HEK293 (cell line): ENCODE measurements around the gene FYB1.

Experiments
- CTCF ChIA-PET: fragments of 350-600 bp; formaldehyde crosslinking; extraction: SDS; loops from one replicate; lab custom pipeline; 2021; ENCODE audit warnings: antibody characterized with exemption; lab: Yijun Ruan, JAX
- POLR2A ChIA-PET: fragments of 300-600 bp; formaldehyde crosslinking; extraction: SDS; loops from one replicate; lab custom pipeline; 2020; ENCODE audit warnings: antibody characterized with exemption, inconsistent platforms; lab: Yijun Ruan, JAX
- H3K27ac ChIP-seq: fragments of 200-500 bp; sonication (Bioruptor generic); 2 replicates; pipeline ENCODE4 v1.5.1; 2014; ENCODE audit warnings: low read depth, low read length, control low read depth, inconsistent platforms; ENCODE audit errors: extremely low read depth
- H3K36me3 ChIP-seq, 2 experiments: fragments of 200-500 bp in 1 of 2; sonication (Bioruptor generic) in 1 of 2; 1 replicate in 1 of 2; 2 replicates in 1 of 2; pipeline ENCODE4 v1.5.1; 2014 to 2017; ENCODE audit warnings: inconsistent platforms in 2 of 2, low read length in 2 of 2; ENCODE audit not compliant: control insufficient read depth in 2 of 2, insufficient read depth in 1 of 2
- H3K4me1 ChIP-seq: fragments of 200-500 bp; sonication (Bioruptor generic); 2 replicates; pipeline ENCODE4 v1.5.1; 2014; ENCODE audit warnings: mild to moderate bottlenecking, low read length, inconsistent platforms; ENCODE audit not compliant: control insufficient read depth, insufficient read depth
- H3K4me3 ChIP-seq: 2 replicates; pipeline ENCODE4 v1.5.1; 2011; ENCODE audit warnings: low read depth, mild to moderate bottlenecking, control low read depth, low read length, moderate library complexity
- H3K9me3 ChIP-seq: fragments of 200-500 bp; sonication (Bioruptor generic); 2 replicates; pipeline ENCODE4 v1.5.1; 2014; ENCODE audit warnings: low read depth, low read length, inconsistent platforms; ENCODE audit not compliant: control insufficient read depth, insufficient read depth
- HIC1 ChIP-seq: fragments of 450-650 bp; formaldehyde crosslinking; IDR thresholded peaks from 2 replicates; pipeline ENCODE4 v1.5.1; 2016; ENCODE audit warnings: missing biosample characterization, missing genetic modification characterization
- HOXC10 ChIP-seq: sonication (generic); formaldehyde crosslinking; IDR thresholded peaks from 2 replicates; pipeline ENCODE4 v1.8.1; 2023; ENCODE audit warnings: mild to moderate bottlenecking, missing genetic modification reagents
- REST ChIP-seq: fragments of 450-650 bp; formaldehyde crosslinking; IDR thresholded peaks from 2 replicates; pipeline ENCODE4 v1.5.1; 2016; ENCODE audit warnings: missing biosample characterization, missing genetic modification characterization
- ZBTB11 ChIP-seq: fragments of 450-650 bp; formaldehyde crosslinking; conservative IDR thresholded peaks from 2 replicates; pipeline ENCODE4 v1.5.1; 2016; ENCODE audit warnings: low read depth, missing biosample characterization, missing genetic modification characterization
- ZEB2 ChIP-seq: fragments of 450-650 bp; formaldehyde crosslinking; IDR thresholded peaks from 2 replicates; pipeline ENCODE4 v1.5.1; 2016; ENCODE audit warnings: missing biosample characterization, missing genetic modification characterization
- ZNF121 ChIP-seq: fragments of 450-650 bp; formaldehyde crosslinking; IDR thresholded peaks from 2 replicates; pipeline ENCODE4 v1.5.1; 2016; ENCODE audit warnings: missing biosample characterization, missing genetic modification characterization
- ZNF146 ChIP-seq: fragments of 450-650 bp; formaldehyde crosslinking; IDR thresholded peaks from 2 replicates; pipeline ENCODE4 v1.5.1; 2016; ENCODE audit warnings: missing biosample characterization, missing genetic modification characterization
- ZNF174 ChIP-seq: fragments of 450-650 bp; formaldehyde crosslinking; IDR thresholded peaks from 2 replicates; pipeline ENCODE4 v1.5.0; 2017; ENCODE audit warnings: missing biosample characterization, mild to moderate bottlenecking, missing genetic modification characterization
- ZNF202 ChIP-seq: fragments of 450-650 bp; formaldehyde crosslinking; IDR thresholded peaks from 2 replicates; pipeline ENCODE4 v1.5.1; 2016; ENCODE audit warnings: missing biosample characterization, missing genetic modification characterization, borderline replicate concordance
- ZNF211 ChIP-seq: fragments of 450-650 bp; formaldehyde crosslinking; IDR thresholded peaks from 2 replicates; pipeline ENCODE4 v1.5.1; 2016; ENCODE audit warnings: low read depth, missing biosample characterization, missing genetic modification characterization
- ZNF354C ChIP-seq: fragments of 450-650 bp; formaldehyde crosslinking; IDR thresholded peaks from 2 replicates; pipeline ENCODE4 v1.5.1; 2016; ENCODE audit warnings: missing biosample characterization, missing genetic modification characterization, low read depth, borderline replicate concordance
- ZNF394 ChIP-seq: fragments of 450-650 bp; formaldehyde crosslinking; IDR thresholded peaks from 2 replicates; pipeline ENCODE4 v1.5.1; 2016; ENCODE audit warnings: missing biosample characterization, missing genetic modification characterization, mild to moderate bottlenecking, moderate library complexity, borderline replicate concordance
- ZNF423 ChIP-seq: fragments of 450-650 bp; formaldehyde crosslinking; IDR thresholded peaks from 2 replicates; pipeline ENCODE4 v1.5.1; 2016; ENCODE audit warnings: missing biosample characterization, missing genetic modification characterization
- ZNF501 ChIP-seq: fragments of 450-650 bp; formaldehyde crosslinking; IDR thresholded peaks from 2 replicates; pipeline ENCODE4 v1.5.1; 2016; ENCODE audit warnings: missing biosample characterization, missing genetic modification characterization
- ZNF549 ChIP-seq: fragments of 450-650 bp; IDR thresholded peaks from 2 replicates; pipeline ENCODE4 v1.5.1; 2018; ENCODE audit warnings: missing biosample characterization, missing genetic modification characterization, mild to moderate bottlenecking, inconsistent platforms, moderate library complexity
- ZNF558 ChIP-seq: fragments of 450-650 bp; formaldehyde crosslinking; IDR thresholded peaks from 2 replicates; pipeline ENCODE4 v1.5.1; 2016; ENCODE audit warnings: missing biosample characterization, missing genetic modification characterization
- ZNF561 ChIP-seq: fragments of 450-650 bp; IDR thresholded peaks from 2 replicates; pipeline ENCODE4 v1.5.1; 2018; ENCODE audit warnings: missing biosample characterization, missing genetic modification characterization, borderline replicate concordance
- ZNF571 ChIP-seq: fragments of 450-650 bp; formaldehyde crosslinking; IDR thresholded peaks from 2 replicates; pipeline ENCODE4 v1.5.0; 2017; ENCODE audit warnings: missing biosample characterization, missing genetic modification characterization
- ZNF76 ChIP-seq: fragments of 450-650 bp; formaldehyde crosslinking; IDR thresholded peaks from 2 replicates; pipeline ENCODE4; 2016; ENCODE audit warnings: low read depth, missing biosample characterization, missing genetic modification characterization, borderline replicate concordance
- ZNF777 ChIP-seq: fragments of 450-650 bp; formaldehyde crosslinking; IDR thresholded peaks from 2 replicates; pipeline ENCODE4 v1.5.1; 2017; ENCODE audit warnings: missing biosample characterization, missing genetic modification characterization, borderline replicate concordance
- ZNF843 ChIP-seq: fragments of 450-650 bp; formaldehyde crosslinking; IDR thresholded peaks from 2 replicates; pipeline ENCODE4 v1.5.1; 2016; ENCODE audit warnings: missing biosample characterization, missing genetic modification characterization
- ZSCAN16 ChIP-seq: fragments of 450-650 bp; formaldehyde crosslinking; IDR thresholded peaks from 2 replicates; pipeline ENCODE4 v1.5.1; 2016; ENCODE audit warnings: missing biosample characterization, missing genetic modification characterization
- ZSCAN18 ChIP-seq: fragments of 450-650 bp; formaldehyde crosslinking; IDR thresholded peaks from 2 replicates; pipeline ENCODE4 v1.5.1; 2016; ENCODE audit warnings: missing biosample characterization, missing genetic modification characterization
- ZSCAN23 ChIP-seq: fragments of 450-650 bp; formaldehyde crosslinking; IDR thresholded peaks from 2 replicates; pipeline ENCODE4 v1.5.1; 2016; ENCODE audit warnings: missing biosample characterization, missing genetic modification characterization

The FYB1 gene

GRCh38 chr5:39189292-39189955 is 29.9 kb downstream of the FYB1 start (continued):
- TF ChIP-seq ZBTB11 (tag by site-specific recombination), result no peak
- no peak for TF ChIP-seq ZNF571
- no peak for TF ChIP-seq ZNF843 (tag by site-specific recombination)
- no peak for TF ChIP-seq ZNF423
- TF ChIP-seq ZSCAN16 (tag by site-specific recombination), result no peak
- no peak for TF ChIP-seq ZNF174 (tag by site-specific recombination)
- TF ChIP-seq ZNF354C (tag by site-specific recombination), result no peak
- no peak for TF ChIP-seq HOXC10 (CRISPR knock-in tag)
- no peak for TF ChIP-seq ZNF202 (tag by site-specific recombination)
- no peak for TF ChIP-seq ZNF549 (tag by site-specific recombination)
- TF ChIP-seq ZNF394 (tag by site-specific recombination), result no peak
- TF ChIP-seq ZNF211 (tag by site-specific recombination), result no peak
- TF ChIP-seq ZNF501, result no peak
- no peak for TF ChIP-seq ZNF558

GRCh38 chr5:39187831-39188731 is 31.3 kb downstream of the FYB1 start:
- H3K4me3 ChIP-seq, result no peak overlapping the region
- H3K9me3 ChIP-seq, result no peaks in the 10 kb centered on the region
- no peaks in the 10 kb centered on the region for H3K4me1 ChIP-seq
- TF ChIP-seq ZSCAN23 (tag by site-specific recombination) (no peak), ZNF777 (tag by site-specific recombination) (no peak), ZNF121 (tag by site-specific recombination) (no peak), ZNF561 (tag by site-specific recombination) (no peak), ZNF146 (tag by site-specific recombination) (no peak), ZSCAN18 (tag by site-specific recombination) (no peak), ZNF76 (tag by site-specific recombination) (no peak), ZEB2 (tag by site-specific recombination) (no peak), REST (no peak), HIC1 (no peak)
- no peaks in the 10 kb centered on the region for H3K36me3 ChIP-seq
- CTCF ChIA-PET, result interaction anchor here (0.6 to 4.2 kb wide), 5 partner anchors 29 to 1024 kb away, joined by 3 to 18 read pairs (median 5); partner anchors contain the start of gene DAB2
- POLR2A ChIA-PET, result interaction anchor here (0.6 kb wide), 1 partner anchor 405 kb away, joined by 4 read pairs; no protein-coding TSS in a partner anchor
- no peak overlapping the region for H3K27ac ChIP-seq
